B cell (primary cell): Measurements from ENCODE around the gene ATP11A. TPM values are rescaled to one million over a fixed set of nuclear protein-coding genes. Genes with fewer than 3 reads are reported as not detected.

Experiments used
- ATAC-seq: fragments of 200-7000 bp; cut with Tn5 transposase; one replicate; pipeline ENCODE4 v1.10.0; 2021; ENCODE audit warnings: low read depth, mild to moderate bottlenecking, moderate number of reproducible peaks, moderate library complexity
- CTCF ChIA-PET: fragments of 350-600 bp; sonication (Branson Sonifier 250); formaldehyde crosslinking; loops from one replicate; lab custom pipeline; 2021; ENCODE audit warnings: antibody characterized with exemption, inconsistent platforms; lab: Charles Lee
- POLR2A ChIA-PET: fragments of 350-600 bp; sonication (Branson Sonifier 250); formaldehyde crosslinking; loops from one replicate; lab custom pipeline; 2021; ENCODE audit warnings: antibody characterized with exemption; lab: Charles Lee
- DNase-seq: peaks from one replicate; pipeline ENCODE4 v3.0.0; 2013
- H2AFZ ChIP-seq: 2 replicates; pipeline ENCODE4 v1.6.1; 2012; ENCODE audit warnings: mild to moderate bottlenecking, low read depth, low read length; ENCODE audit not compliant: insufficient read depth, poor library complexity, severe bottlenecking
- H3K27ac ChIP-seq, 2 donors: 1 replicate in 1 of 2; 2 replicates in 1 of 2; pipeline ENCODE4 v1.5.1; 2012 to 2013; ENCODE audit warnings: low read length in 2 of 2, mild to moderate bottlenecking in 2 of 2, moderate library complexity in 1 of 2
- H3K27me3 ChIP-seq, 4 experiments: fragments of 200-600 bp in 1 of 4; sonication (generic) in 1 of 4; replicated peaks in 1 of 4; 1 replicate in 2 of 4; 2 replicates in 2 of 4; pipeline versions ENCODE4 v1.6.1 to v1.7.0; 2013 to 2016; ENCODE audit warnings: low read length in 3 of 4, mild to moderate bottlenecking in 2 of 4, mixed read lengths in 1 of 4, moderate library complexity in 1 of 4; ENCODE audit not compliant: insufficient read depth in 4 of 4, control insufficient read depth in 3 of 4; ENCODE audit errors: control extremely low read depth in 1 of 4
- H3K36me3 ChIP-seq, 2 experiments: replicated peaks in 1 of 2; 1 replicate in 1 of 2; 2 replicates in 1 of 2; pipeline versions ENCODE4 v1.6.1 to v1.7.1; 2013; ENCODE audit warnings: low read length in 1 of 2; ENCODE audit not compliant: insufficient read depth in 2 of 2, control insufficient read depth in 1 of 2; ENCODE audit errors: control extremely low read depth in 1 of 2, extremely low read depth in 1 of 2
- H3K4me1 ChIP-seq, 2 donors: fragments of 200-600 bp in 1 of 2; sonication (generic) in 1 of 2; 1 replicate in 1 of 2; 2 replicates in 1 of 2; pipeline versions ENCODE4 v1.5.1 to v1.6.1; 2013 to 2017; ENCODE audit warnings: low read length in 2 of 2; ENCODE audit not compliant: control insufficient read depth in 2 of 2, insufficient read depth in 2 of 2
- H3K4me2 ChIP-seq: replicated peaks from 2 replicates; pipeline ENCODE3; 2012; ENCODE audit warnings: mild to moderate bottlenecking, low read depth, low read length; ENCODE audit not compliant: poor library complexity, severe bottlenecking
- H3K4me3 ChIP-seq, 5 experiments: fragments of 200-600 bp in 1 of 5; sonication (generic) in 1 of 5; 1 replicate in 3 of 5; 2 replicates in 2 of 5; pipeline versions ENCODE4 v1.5.1 to v1.7.0; 2011 to 2016; ENCODE audit warnings: low read length in 4 of 5, mild to moderate bottlenecking in 4 of 5, low read depth in 2 of 5, control low read depth in 1 of 5, moderate library complexity in 1 of 5; ENCODE audit not compliant: insufficient read depth in 1 of 5; ENCODE audit errors: control extremely low read depth in 1 of 5, extremely low read depth in 1 of 5
- H3K79me2 ChIP-seq: fragments of 200-600 bp; sonication (generic); one replicate; pipeline ENCODE4 v1.6.0; 2016; ENCODE audit warnings: low read length; ENCODE audit not compliant: control insufficient read depth, insufficient read depth
- H3K9ac ChIP-seq: fragments of 200-600 bp; sonication (generic); 2 replicates; pipeline ENCODE4 v1.6.1; 2017; ENCODE audit warnings: mild to moderate bottlenecking, low read length, moderate library complexity
- H3K9me3 ChIP-seq, 3 donors: one replicate each; pipeline versions ENCODE4 v1.6.1 to v1.7.1; 2013; ENCODE audit warnings: low read length in 2 of 3; ENCODE audit not compliant: control insufficient read depth in 2 of 3, insufficient read depth in 1 of 3; ENCODE audit errors: control extremely low read depth in 1 of 3
- H4K20me1 ChIP-seq: 2 replicates; pipeline ENCODE4 v1.6.0; 2012; ENCODE audit warnings: mild to moderate bottlenecking, low read length; ENCODE audit not compliant: insufficient read depth, control insufficient read depth, poor library complexity, severe bottlenecking
- H3K27ac Mint-ChIP-seq: one replicate; pipeline ENCODE4 v1.8.0; 2021; ENCODE audit warnings: mixed read lengths
- H3K27me3 Mint-ChIP-seq: one replicate; pipeline ENCODE4 v1.8.0; 2021; ENCODE audit warnings: mixed read lengths
- H3K4me1 Mint-ChIP-seq: one replicate; pipeline ENCODE4 v1.8.0; 2021; ENCODE audit warnings: mixed read lengths
- H3K4me3 Mint-ChIP-seq: one replicate; pipeline ENCODE4 v1.8.0; 2021; ENCODE audit warnings: mixed read lengths
- H3K9me3 Mint-ChIP-seq: one replicate; pipeline ENCODE4 v1.8.0; 2022; ENCODE audit warnings: mixed read lengths; ENCODE audit not compliant: insufficient read depth
- CTCF ChIP-seq: fragments of 200-600 bp; IDR thresholded peaks from one replicate; pipeline ENCODE4 v1.8.0; 2022; ENCODE audit warnings: antibody characterized with exemption, mild to moderate bottlenecking
- EZH2 ChIP-seq: IDR thresholded peaks from 2 replicates; pipeline ENCODE4 v1.6.1; 2012; ENCODE audit warnings: borderline replicate concordance, low read depth, mild to moderate bottlenecking, moderate library complexity, low read length; ENCODE audit not compliant: insufficient read depth, poor library complexity, severe bottlenecking
- WGBS: methylation state at CpG from one replicate; pipeline ENCODE4 v1.1.5; 2013; ENCODE audit warnings: missing lambda C conversion rate; ENCODE audit not compliant: insufficient coverage; 5-methylcytosine and 5-hydroxymethylcytosine counted together
- intact Hi-C: fragments of 100-400 bp; cut with micrococcal nuclease; formaldehyde crosslinking; loops from one replicate; pipeline ENCODE4 v1.10.0; 2022
- polyA plus RNA-seq: library from polyadenylated mRNA; depleted of rRNA; stranded (reverse); fragments of >200 nt; gene quantifications from 2 replicates; pipeline ENCODE4 v1.2.3, GENCODE V29; 2012
- total RNA-seq, 2 donors: library from RNA; stranded (reverse); fragments of 120-200 nt in 1 of 2; gene quantifications; 1 replicate in 1 of 2; 2 replicates in 1 of 2; pipeline versions ENCODE4 v1.2.3 to v1.2.4, GENCODE V29; 2013 to 2022

The ATP11A gene
- total and polyA plus RNA-seq, 2 donors (not counting 1 experiment from before 2014, with no cell fraction given), result 36.9 to 60.3 TPM

- no peaks in the 10 kb centered on the region for H3K9me3 ChIP-seq
- TF ChIP-seq EZH2 (no peak), CTCF (no peak)
These were observed 208.2 kb downstream of the ATP11A start for GRCh38 chr13:112897956-112898620.

GRCh38 chr13:112898621-112899280 lies 208.9 kb downstream of the ATP11A start:
- no peaks in the 10 kb centered on the region for H3K36me3 ChIP-seq
- H4K20me1 ChIP-seq, result no peaks in the 10 kb centered on the region
- H3K27me3 ChIP-seq, result peaks cover 0 to 7% (median 0%) of the 10 kb centered on the region in 4 experiments
- POLR2A ChIA-PET, result no interaction called here
- ATAC-seq, result no peak
- no peaks in the 10 kb centered on the region for H3K9me3 Mint-ChIP-seq
- no peak overlapping the region for H3K4me3 ChIP-seq
- H2AFZ ChIP-seq, result no peak overlapping the region
- H3K4me3 Mint-ChIP-seq, result no peak overlapping the region
- H3K27ac Mint-ChIP-seq, result no peak overlapping the region
- H3K27ac ChIP-seq, result no peak overlapping the region
- no peak overlapping the region for H3K4me2 ChIP-seq
- 87% methylated on average over 24 of the region's 26 CpGs for WGBS
- no peaks in the 10 kb centered on the region for H3K79me2 ChIP-seq
- DNase-seq, result no peak
- TF ChIP-seq CTCF (no peak), EZH2 (no peak)
- H3K4me1 Mint-ChIP-seq, result peaks cover 11% of the 10 kb centered on the region
- H3K9me3 ChIP-seq, result peaks cover 0 to 3% (median 0%) of the 10 kb centered on the region in 3 donors
- H3K27me3 Mint-ChIP-seq, result no peaks in the 10 kb centered on the region
- CTCF ChIA-PET, result no interaction called here
- peaks cover 13 to 17% of the 10 kb centered on the region in 2 donors for H3K4me1 ChIP-seq
- no peak overlapping the region for H3K9ac ChIP-seq
- intact Hi-C loops, result no loop called here

More at GRCh38 chr13:112897956-112898620, 208.2 kb downstream of the ATP11A start:
- no peaks in the 10 kb centered on the region for H3K9me3 Mint-ChIP-seq
- ChIA-PET CTCF (no interaction called here), POLR2A (no interaction called here)
- Histone ChIP-seq H3K4me1 (peaks cover 20 to 24% of the 10 kb centered on the region in 2 donors), H3K9ac (no peak overlapping the region), H2AFZ (no peak overlapping the region), H4K20me1 (no peaks in the 10 kb centered on the region), H3K4me3 (no peak overlapping the region), H3K4me2 (no peak overlapping the region), H3K27ac (no peak overlapping the region), H3K36me3 (no peaks in the 10 kb centered on the region), H3K27me3 (peaks cover 0 to 7% (median 0%) of the 10 kb centered on the region in 4 experiments), H3K79me2 (no peaks in the 10 kb centered on the region)
- intact Hi-C loops, result no loop called here
- no peak overlapping the region for H3K4me3 Mint-ChIP-seq
- no peaks in the 10 kb centered on the region for H3K27me3 Mint-ChIP-seq
- 91% methylated on average over 39 of the region's 39 CpGs for WGBS
- no peak for ATAC-seq
- H3K4me1 Mint-ChIP-seq, result peaks cover 17% of the 10 kb centered on the region
- no peak overlapping the region for H3K27ac Mint-ChIP-seq
- DNase-seq, result no peak
